Suprapubic skin (tissue), 4 donors: ENCODE data around the gene ATG2A. TPM values are rescaled to one million over a fixed set of nuclear protein-coding genes. Genes with fewer than 3 reads are reported as not detected.

Experiments used
- DNase-seq, 2 donors: peaks; one replicate each; pipeline ENCODE4 v3.0.0-alpha.2; 2019; ENCODE audit warnings: low spot score in 2 of 2
- H3K27ac ChIP-seq: fragments of 200-600 bp; sonication (generic); one replicate; pipeline ENCODE4 v1.5.1; 2019
- H3K27me3 ChIP-seq: fragments of 200-600 bp; sonication (generic); one replicate; pipeline ENCODE4 v1.5.1; 2019
- H3K36me3 ChIP-seq: fragments of 200-600 bp; sonication (generic); one replicate; pipeline ENCODE4 v1.5.1; 2019
- H3K4me1 ChIP-seq: fragments of 200-600 bp; sonication (generic); one replicate; pipeline ENCODE4 v1.5.1; 2019
- H3K4me3 ChIP-seq: fragments of 200-600 bp; sonication (generic); one replicate; pipeline ENCODE4 v1.5.1; 2019; ENCODE audit warnings: mild to moderate bottlenecking
- H3K9me3 ChIP-seq: fragments of 200-600 bp; sonication (generic); one replicate; pipeline ENCODE4 v1.5.1; 2019
- CTCF ChIP-seq, 2 donors: fragments of 200-600 bp in 1 of 2; fragments of 450-650 bp in 1 of 2; sonication (generic) in 1 of 2; IDR thresholded peaks; one replicate each; pipeline ENCODE4 v1.5.1; 2016 to 2019; ENCODE audit warnings: antibody characterized with exemption in 2 of 2, mild to moderate bottlenecking in 1 of 2, moderate library complexity in 1 of 2
- EP300 ChIP-seq: sonication (generic); formaldehyde crosslinking; IDR thresholded peaks from one replicate; pipeline ENCODE4 v1.6.1; 2017; ENCODE audit warnings: antibody characterized with exemption
- POLR2A ChIP-seq, 2 donors: fragments of 450-650 bp; IDR thresholded peaks; one replicate each; pipeline ENCODE4 v1.6.1; 2017; ENCODE audit warnings: antibody characterized with exemption in 2 of 2, mild to moderate bottlenecking in 2 of 2, moderate library complexity in 2 of 2
- POLR2AphosphoS5 ChIP-seq, 3 donors: sonication (generic); formaldehyde crosslinking; IDR thresholded peaks; one replicate each; pipeline ENCODE4 v1.6.1; 2017; ENCODE audit warnings: antibody characterized with exemption in 3 of 3
- WGBS: methylation state at CpG from one replicate; pipeline ENCODE4 v1.1.5; 2018; 5-methylcytosine and 5-hydroxymethylcytosine counted together
- total RNA-seq, 4 donors: library from RNA; depleted of rRNA; stranded (reverse); fragments of >200 nt; gene quantifications; one replicate each; pipeline ENCODE4 v1.1.0, GENCODE V29; 2016

ATG2A gene
- total RNA-seq, 4 donors from 2014 or later: 69.5 to 82.2 (median 76.0) TPM

GRCh38 chr11:64885367-64886286 is 31.4 kb downstream of the ATG2A start:
- WGBS: 72% methylated on average over 14 of the region's 15 CpGs
- Histone ChIP-seq H3K4me1 (peaks cover 30% of the 10 kb centered on the region), H3K4me3 (no peak overlapping the region), H3K27ac (no peak overlapping the region), H3K9me3 (no peaks in the 10 kb centered on the region), H3K36me3 (no peaks in the 10 kb centered on the region), H3K27me3 (no peaks in the 10 kb centered on the region)
- no peak for DNase-seq
- TF ChIP-seq CTCF (IDR thresholded peaks at IDR 0.05) (no peak), POLR2A (IDR thresholded peaks at IDR 0.05) (no peak), POLR2AphosphoS5 (IDR thresholded peaks at IDR 0.05) (no peak), EP300 (no peak)

GRCh38 chr11:64884019-64884418 is 33.0 kb downstream of the ATG2A start:
- no peak for DNase-seq
- no peak overlapping the region for H3K4me3 ChIP-seq
- peaks cover 46% of the 10 kb centered on the region for H3K4me1 ChIP-seq
- TF ChIP-seq POLR2A (IDR thresholded peaks at IDR 0.05) (no peak), POLR2AphosphoS5 (IDR thresholded peaks at IDR 0.05) (no peak), CTCF (IDR thresholded peaks at IDR 0.05) (no peak), EP300 (no peak)
- WGBS: 92% methylated on average over 8 of the region's 8 CpGs
- no peaks in the 10 kb centered on the region for H3K36me3 ChIP-seq
- no peak overlapping the region for H3K27ac ChIP-seq
- H3K27me3 ChIP-seq: no peaks in the 10 kb centered on the region
- no peaks in the 10 kb centered on the region for H3K9me3 ChIP-seq

GRCh38 chr11:64883575-64883974 is 33.4 kb downstream of the ATG2A start:
- WGBS: 83% methylated on average over 3 of the region's 5 CpGs
- H3K27me3 ChIP-seq: no peaks in the 10 kb centered on the region
- no peak for TF ChIP-seq POLR2A (IDR thresholded peaks at IDR 0.05)
- TF ChIP-seq EP300: no peak
- TF ChIP-seq POLR2AphosphoS5 (IDR thresholded peaks at IDR 0.05): no peak
- TF ChIP-seq CTCF (IDR thresholded peaks at IDR 0.05): no peak
- no peak overlapping the region for H3K27ac ChIP-seq
- no peak overlapping the region for H3K4me3 ChIP-seq
- H3K36me3 ChIP-seq: no peaks in the 10 kb centered on the region
- peaks cover 49% of the 10 kb centered on the region for H3K4me1 ChIP-seq
- DNase-seq: no peak
- no peaks in the 10 kb centered on the region for H3K9me3 ChIP-seq

GRCh38 chr11:64882243-64882642 is 34.8 kb downstream of the ATG2A start:
- H3K4me3 ChIP-seq: no peak overlapping the region
- DNase-seq: no peak
- TF ChIP-seq POLR2A (IDR thresholded peaks at IDR 0.05) (no peak), CTCF (IDR thresholded peaks at IDR 0.05) (no peak), EP300 (no peak), POLR2AphosphoS5 (IDR thresholded peaks at IDR 0.05) (no peak)
- no peaks in the 10 kb centered on the region for H3K9me3 ChIP-seq
- H3K27ac ChIP-seq: peak overlapping the region; percentile 48
- H3K27me3 ChIP-seq: no peaks in the 10 kb centered on the region
- H3K36me3 ChIP-seq: no peaks in the 10 kb centered on the region
- H3K4me1 ChIP-seq: peaks cover 46% of the 10 kb centered on the region
- 77% methylated on average over 5 of the region's 5 CpGs for WGBS

GRCh38 chr11:64881476-64881875 is 35.5 kb downstream of the ATG2A start:
- no peak for TF ChIP-seq EP300
- no peak for TF ChIP-seq CTCF (IDR thresholded peaks at IDR 0.05)
- no peak for TF ChIP-seq POLR2A (IDR thresholded peaks at IDR 0.05)
- TF ChIP-seq POLR2AphosphoS5 (IDR thresholded peaks at IDR 0.05): no peak
- no peak for DNase-seq
- H3K4me3 ChIP-seq: no peak overlapping the region
- H3K27ac ChIP-seq: peak overlapping the region; percentile 90
- peaks cover 53% of the 10 kb centered on the region for H3K4me1 ChIP-seq
- no peaks in the 10 kb centered on the region for H3K36me3 ChIP-seq
- no peaks in the 10 kb centered on the region for H3K9me3 ChIP-seq
- WGBS: 63% methylated on average over 6 of the region's 8 CpGs
- no peaks in the 10 kb centered on the region for H3K27me3 ChIP-seq
